GM21723 (cell line): ENCODE results near the gene GFRA1.
"Not testable (repeated sequence)": the region's sequence is repeated elsewhere in the genome, so short reads cannot be mapped to it uniquely, and the experiment has no call there.

Experiments used
- ATAC-seq: cut with Tn5 transposase; IDR thresholded peaks from one replicate; pipeline ENCODE4 v1.9.1; 2021; ENCODE audit warnings: mild to moderate bottlenecking, moderate library complexity; ENCODE audit not compliant: unreplicated experiment

Gene GFRA1

DNA sequence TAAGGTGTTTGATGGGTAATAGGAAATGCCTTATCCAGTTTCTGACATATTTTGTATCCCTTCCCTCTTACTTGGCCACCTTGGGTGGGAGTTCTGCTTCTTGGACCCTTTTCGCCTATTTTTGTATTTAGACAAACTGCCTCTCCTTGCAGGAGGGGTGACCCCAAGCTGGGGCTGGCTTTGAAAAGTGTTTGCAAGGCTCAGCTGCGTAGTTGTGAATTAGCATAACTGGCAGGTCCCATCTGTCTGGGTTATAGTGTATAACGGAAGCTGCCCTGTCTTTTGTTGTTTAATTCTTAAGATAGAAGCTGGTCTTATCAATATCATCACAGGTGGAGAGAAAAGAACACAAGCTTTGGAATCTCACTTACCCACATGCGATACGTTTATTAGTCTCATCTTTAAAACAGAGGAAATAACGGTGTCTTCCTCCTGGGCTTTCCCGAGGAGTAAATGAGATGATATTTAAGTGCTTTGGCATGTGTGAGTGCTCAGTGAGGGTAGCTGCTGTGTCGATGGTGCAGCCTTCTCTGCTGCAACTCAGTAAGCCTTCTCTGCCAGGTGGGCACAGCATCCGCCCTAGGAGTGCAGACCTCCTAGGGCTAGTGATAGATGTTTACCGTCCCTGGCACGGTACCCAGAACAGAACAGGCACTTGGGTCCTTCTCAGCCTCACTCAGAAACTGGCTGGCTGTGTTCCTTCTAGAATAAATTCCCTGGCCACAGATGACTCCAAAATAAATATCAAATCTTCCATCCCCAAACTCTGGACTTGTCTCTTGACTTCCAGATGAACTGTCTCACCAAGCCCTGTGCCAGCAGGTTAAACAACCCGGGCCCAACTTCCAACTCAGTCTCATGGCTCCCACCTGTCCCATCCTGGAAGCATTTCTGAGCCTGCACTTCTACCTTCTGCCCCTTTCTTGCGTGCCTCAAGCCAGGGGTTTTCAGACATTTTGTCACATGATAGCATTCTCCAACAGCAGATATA lies 227.3 kb downstream of the GFRA1 start:
- ATAC-seq, result no peak

DNA sequence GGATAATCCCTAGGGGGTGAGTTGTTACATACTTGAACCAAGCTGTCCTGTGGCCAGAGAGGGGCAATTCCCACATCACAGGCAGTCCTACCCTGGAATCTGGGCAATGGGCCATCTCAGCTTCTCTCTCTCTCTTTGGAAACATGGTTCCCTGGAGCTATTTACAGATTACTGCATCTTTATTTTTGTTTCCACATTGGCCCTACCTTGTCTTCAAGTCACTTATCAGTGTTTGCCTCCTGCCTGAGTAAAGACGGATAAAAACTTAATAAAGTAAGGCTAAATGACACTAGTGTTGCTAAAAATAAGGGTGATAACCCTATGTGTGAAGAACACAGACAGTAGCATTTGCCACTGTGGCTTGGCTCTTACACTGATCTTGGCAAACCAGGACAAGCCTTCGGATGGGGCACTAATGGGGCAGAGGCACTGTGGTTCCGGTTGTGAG lies 228.2 kb downstream of the GFRA1 start:
- ATAC-seq, result no peak

DNA sequence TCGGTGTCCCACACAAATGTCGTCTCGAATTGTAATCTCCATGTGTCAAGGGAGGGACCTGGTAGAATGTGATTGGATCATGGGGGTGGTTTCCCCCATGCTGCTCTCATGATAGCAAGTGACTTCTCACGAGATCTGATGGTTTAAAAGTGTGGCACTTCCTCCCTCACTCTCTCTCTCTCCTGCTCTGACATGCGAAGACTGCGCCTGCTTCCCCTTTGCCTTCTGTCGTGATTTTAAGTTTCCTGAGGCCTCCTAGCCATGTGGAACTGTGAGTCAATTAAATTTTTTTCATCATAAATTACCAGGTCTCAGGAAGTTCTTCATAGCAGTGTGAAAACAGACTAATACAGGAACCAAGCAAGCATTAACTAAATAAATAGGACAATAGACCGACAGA lies 229.1 kb downstream of the GFRA1 start:
- ATAC-seq, result no peak

DNA sequence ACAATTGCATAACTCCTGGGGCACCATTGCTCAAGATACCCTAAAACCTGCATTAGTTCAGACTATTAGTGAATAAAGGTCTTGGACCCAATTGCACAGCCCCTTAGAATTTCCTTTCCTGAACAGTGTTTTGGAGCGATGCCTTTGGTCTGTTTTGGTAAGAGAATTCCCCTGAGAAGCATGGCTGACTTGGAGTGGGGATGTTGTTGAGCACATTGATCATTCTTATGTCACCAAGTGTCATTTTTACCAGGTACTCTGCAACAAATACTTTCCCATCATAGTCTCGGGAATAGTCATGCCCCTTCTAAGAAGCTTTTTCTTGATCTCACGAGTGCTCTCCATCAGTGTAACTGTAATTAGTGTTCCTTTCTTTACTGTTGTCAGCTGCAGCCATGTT lies 229.7 kb downstream of the GFRA1 start:
- ATAC-seq, result no peak

DNA sequence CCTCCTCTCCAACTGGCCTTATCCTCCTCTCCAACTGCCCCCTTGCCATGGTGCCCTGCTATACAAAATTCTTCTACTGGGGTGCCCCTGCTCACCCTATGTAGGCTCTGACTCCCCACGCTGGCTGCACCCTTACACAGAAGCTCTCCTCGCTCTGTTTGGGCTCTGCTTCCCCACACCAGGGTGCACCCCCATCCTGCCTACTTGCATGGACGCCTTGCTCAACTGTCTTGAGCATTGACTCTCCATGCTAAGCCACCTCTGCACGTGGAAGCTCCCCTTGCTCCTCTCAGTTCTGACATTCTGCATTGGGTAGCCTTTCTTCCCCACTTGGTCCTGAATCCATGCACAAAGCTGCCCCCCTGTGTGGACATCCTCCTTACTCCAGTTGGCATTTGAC lies 231.1 kb downstream of the GFRA1 start:
- no peak for ATAC-seq

DNA sequence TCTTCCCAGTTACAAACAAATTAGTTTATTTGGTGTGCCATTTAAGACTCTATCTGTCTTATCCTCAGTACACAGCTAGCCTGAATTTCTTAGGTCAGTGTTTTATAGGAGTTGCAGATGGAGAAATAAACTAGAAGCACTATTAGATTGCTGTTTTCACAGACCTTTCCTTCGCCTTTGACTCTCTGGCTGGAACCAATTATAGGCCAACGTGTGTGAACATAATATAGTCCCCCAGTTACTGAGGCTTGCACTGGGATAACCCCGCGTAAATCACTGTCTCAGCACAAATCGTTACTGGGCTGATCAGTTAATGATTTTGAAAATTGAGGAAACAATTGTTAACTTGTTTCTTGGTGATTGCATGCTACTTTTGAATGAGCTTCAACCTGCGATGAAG lies 233.4 kb downstream of the GFRA1 start:
- ATAC-seq, result no peak

DNA sequence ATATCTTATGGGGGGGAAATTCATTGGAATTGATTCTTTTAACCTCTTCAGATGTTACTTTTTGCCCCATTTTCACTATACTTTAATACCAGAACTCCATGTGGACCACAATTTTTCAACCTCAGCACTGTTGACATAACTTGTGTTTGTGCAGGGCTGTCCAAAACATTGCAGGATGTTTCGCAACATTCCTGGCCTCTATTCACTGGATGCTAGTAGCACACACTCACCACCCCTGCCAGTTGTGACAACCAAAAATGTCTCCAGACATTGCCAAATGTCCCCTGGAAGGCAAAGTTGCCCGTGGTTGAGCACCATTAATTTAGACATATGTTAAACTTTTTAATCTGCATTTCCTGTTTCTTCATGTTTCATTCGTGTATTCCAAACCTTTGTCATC lies 234.7 kb downstream of the GFRA1 start:
- ATAC-seq, result no peak

DNA sequence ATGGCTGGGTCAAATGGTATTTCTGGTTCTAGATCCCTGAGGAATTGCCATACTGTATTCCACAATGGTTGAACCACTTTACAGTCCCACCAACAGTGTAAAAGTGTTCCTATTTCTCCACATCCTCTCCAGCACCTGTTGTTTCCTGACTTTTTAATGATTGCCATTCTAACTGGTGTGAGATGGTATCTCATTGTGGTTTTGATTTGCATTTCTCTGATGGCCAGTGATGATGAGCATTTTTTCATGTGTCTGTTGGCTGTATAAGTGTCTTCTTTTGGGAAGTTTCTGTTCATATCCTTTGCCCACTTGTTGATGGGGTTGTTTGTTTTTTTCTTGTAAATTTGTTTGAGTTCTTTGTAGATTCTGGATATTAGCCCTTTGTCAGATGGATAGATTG lies 237.6 kb downstream of the GFRA1 start:
- ATAC-seq, result not testable (repeated sequence)

DNA sequence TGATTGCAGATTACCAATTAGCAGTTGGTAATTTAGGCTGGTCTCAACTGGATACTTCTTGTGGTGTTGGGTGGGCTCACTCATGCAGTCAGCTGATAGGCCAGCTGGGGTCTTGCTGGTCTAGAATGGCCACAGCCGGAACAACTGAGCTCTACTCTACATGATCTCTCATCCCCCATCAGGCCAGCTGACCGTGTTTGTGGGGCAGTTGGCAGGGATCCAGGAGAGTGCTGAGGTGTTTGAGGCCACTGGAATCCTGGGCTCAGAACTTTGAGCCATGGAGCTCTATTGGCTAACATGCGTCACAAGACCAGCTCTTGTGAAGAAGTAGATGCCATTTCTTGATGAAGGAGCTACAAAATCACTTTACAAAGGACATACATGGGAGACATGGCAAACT lies 242.4 kb downstream of the GFRA1 start:
- ATAC-seq, result no peak

DNA sequence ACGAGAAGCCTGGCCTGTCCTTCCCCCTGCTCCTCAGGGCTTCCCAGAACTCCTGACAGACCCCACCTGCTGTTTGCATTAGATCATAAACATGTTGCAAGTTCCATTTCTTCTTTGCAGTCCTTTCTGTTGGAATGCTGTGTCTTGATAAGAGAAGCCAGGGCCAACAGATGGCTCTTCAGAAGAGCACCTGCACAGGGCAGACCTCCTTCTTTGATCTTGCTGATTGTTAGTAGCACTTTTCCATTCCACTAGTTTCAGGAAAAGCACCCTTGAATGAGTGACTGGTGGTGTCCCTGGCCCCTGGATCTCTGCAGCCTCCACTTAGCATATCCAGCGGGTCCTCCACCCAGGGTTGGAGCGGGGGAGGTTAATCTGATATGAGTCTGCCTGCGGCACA lies 243.2 kb downstream of the GFRA1 start:
- ATAC-seq, result no peak

DNA sequence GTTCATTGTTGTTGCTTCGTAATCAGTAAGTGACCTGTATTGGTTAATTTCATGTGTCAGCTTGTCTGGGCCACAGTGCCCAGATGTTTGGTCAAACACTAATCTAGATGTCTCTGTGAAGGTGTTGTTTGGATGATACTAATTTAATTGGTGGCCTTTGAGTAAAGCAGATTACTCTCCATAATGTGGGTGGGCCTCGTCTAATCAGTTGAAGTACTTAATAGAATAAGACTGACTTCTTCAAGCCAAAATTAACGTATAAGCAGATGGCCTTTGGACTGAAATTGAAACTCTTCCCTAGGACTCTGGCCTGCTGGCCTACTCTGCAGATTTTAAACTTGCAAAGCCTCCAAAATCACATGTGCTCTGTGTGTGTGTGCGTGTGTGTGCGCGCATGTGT lies 245.7 kb downstream of the GFRA1 start:
- ATAC-seq, result no peak

DNA sequence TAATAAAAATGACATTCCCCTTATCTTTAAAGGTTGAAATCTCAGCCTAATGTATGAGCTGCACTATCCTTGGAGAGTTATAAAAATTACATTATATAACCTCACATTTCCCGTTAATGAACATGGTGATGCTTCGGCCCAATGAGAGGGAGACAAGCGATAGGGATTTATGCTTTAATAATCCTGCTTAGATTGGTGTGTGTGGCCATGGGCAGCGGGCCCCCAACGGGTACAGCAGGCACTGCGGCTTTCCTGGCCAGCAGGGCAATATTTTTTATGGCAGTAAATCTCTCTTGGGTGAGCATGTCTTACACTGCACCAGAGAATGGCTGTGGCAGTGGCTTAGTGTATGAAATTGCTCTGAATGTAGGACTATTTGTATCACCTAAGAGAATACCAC lies 246.3 kb downstream of the GFRA1 start:
- no peak for ATAC-seq

DNA sequence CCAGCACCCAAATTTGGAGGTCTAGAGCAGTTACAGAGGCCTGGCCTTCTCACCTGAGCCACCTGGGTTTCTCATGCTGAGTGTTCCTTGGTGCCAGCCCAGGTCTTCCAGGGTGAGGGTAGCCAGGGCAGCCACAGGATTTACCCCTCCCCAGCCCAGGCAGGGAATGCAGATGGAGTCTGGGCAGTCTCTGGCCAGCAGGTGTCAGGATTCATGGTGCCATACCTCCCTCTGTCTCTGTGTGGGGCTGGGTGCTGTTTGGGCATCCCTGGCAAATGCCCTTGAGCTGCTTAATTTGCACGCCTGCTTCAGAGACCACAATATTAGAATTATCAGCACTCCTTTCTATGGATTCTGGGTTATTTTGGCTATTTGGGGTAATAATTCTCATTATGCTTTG lies 246.7 kb downstream of the GFRA1 start:
- no peak for ATAC-seq

DNA sequence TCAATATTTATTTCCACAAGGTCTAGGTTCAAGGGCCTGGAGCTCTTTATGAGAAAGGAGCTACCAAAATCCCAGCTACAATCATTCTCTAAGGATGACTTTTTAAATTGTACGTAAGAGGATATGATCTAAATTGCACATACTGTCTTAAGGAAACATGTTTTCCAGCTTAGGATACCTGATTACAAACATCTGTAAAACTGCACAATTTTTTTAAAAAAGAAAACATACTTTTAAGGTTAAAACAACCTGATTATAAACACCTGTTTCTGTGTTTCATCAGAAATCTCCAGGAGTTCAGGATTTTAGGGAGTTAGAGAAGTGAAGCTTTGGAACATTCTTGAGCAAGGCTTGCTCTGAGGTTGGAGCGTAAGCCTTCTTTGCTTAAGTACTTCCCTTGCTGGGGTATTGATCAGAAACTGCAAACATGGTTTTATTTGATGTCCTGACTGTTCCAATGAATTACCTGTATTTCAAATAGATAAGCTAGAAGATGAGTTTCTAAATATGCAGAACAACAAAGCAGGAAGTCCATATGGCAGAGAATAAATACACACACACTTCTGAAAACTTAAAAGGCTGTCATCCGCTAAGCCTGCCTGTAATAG lies 248.6 kb downstream of the GFRA1 start:
- no peak for ATAC-seq

DNA sequence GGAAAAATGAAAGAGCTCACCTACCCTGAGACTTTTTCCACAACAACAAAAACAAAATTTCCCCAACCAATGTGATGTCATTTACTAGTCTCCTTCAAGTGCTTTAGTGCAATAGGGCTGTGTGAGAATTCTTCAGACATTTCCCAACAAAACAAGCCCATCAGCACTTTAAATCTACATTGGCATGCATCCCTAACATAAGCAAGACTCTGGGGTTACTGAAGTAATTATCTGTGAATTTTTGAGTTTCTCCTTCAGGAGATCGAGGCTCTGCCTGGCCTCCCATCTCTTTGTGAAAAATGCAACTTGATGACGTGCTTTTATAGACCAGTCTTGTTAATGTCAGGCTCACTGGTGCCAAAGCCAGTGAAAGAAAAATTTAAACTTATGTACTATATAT lies 255.6 kb downstream of the GFRA1 start:
- ATAC-seq, result no peak

DNA sequence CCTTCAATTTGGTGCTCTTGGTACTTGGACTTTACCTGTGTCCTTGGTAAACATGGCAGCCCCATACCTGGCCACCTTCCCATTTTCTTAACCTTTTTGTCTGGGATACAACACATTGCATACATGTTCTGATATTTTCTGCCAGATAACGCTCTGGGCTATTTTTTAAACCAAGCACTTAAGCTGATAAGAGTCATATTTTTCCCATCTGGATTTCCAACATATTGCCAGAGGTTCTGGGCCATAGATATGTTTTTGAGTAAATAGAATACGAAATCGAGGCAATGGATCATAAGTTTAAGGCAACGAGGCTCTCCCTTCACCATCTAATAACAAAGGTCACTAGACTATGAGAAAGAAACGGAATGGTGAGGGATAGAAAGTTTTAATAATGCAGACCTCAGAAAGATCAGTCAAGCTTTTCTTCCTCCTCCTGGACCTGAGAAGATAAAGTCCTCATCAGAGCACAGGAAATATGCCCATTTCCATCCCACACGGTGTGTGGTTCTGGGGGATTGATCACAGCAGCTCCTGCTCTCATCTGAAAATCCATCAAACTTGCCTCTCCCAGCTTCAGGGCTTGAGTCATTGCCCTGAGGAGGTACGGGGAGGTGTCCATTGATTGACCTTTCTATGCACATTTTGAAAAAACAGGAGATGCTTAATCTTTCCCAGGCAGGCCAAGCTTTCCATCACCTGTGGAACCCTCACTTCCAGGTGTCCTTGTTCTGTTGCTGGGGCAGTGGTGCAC lies 257.2 kb downstream of the GFRA1 start:
- ATAC-seq, result no peak

DNA sequence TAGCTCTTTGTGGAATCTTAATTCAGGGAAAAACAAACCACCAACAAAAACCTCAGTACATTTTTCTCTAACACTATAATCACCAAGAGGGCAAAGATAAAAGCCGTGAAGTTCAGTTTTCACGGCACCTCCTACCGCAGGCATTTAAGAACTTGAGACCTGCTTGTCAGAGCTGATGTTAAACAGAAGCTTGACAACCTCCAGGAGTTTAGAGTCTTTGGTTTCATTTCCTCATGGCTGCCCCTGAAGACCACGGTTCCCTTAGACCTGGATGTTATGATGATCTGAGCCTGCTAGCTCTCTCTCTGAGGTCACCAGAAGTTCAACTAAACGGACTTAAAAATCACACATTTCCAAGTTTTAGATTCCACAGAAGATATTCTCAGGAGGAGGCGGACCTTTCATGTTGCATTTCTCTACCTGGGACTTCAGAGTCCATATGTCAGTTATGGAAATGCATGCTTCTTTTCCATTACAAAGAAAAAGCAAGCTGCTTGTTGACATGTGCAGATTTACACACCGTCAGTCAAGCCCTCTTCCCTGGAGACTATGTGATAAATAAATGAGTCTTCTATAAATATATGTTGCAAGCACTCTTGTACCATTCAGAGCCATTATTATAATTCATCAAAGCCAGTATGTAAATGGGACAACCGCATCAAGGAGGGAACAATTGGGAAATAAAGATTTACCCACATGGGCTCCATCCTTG lies 258.0 kb downstream of the GFRA1 start:
- no peak for ATAC-seq

DNA sequence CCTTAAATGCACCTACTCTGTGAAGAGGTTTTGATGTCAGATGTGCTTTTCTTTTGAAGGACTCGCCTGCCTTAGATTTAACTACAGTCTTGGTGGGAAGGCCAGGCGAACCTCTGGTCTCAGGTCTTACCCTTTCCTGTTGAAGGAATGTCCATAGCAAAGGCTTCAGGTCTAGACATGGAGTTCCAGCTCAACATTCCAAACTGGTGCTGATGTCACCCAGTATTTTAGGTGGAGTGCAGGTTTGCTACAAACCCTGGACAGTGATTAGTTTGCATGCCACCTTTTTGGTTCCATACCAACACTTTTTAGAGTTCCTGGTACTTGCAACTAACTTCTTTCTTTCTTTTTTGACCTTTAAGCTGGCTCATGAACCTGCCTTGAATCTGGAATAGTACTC lies 258.7 kb downstream of the GFRA1 start:
- ATAC-seq, result no peak

DNA sequence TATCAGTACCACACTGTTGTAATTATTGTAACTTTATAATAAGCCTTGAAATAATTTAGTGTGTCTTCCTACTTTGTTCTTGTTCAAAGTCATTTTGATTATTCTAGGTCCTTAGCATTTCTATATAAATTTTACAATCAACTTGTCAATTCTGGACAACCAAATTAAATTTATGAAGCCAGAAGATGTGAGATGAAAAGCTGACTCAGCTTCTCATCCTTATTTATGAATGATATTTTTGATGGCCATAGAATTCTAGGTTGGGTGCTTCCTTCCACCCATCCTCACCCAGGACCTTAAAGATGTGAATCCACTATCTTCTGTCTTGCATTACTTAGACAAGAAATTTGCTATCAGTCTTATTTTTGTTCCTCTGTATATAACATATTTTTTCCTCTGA lies 261.1 kb downstream of the GFRA1 start:
- ATAC-seq, result no peak

DNA sequence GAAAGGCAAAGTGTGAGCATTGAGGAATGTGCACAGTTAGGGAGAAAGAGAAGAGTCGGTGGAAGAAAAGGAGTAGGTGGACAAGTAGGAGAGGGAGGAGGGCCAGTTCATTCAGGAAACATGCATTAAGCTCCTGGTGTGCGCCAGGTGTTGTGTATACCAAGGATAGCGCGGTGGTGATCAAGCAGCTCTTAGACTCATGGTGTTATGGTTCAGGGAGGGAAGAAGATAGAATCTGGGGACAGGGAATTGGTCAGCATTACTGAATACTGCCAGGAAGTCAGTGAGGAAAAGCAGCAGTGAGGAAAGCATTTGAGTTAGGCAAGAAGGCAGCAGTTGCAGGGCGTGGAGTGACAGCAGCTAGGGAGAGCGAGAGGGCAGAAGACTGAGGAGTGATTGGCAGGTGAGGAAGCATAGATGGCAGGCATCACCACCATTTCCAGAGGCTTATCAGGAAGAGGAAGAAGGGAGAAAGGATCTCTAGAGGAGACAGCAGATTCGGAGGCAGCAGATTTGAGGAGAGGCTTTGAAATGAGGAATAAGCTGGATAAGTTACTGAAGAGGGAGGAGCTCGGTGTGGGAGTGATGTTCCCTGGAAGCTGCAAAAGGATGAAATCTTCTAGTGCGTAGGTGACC lies 265.6 kb downstream of the GFRA1 start:
- no peak for ATAC-seq
